GM23338 (cell line): Measurements from ENCODE around the gene UBR2. TPM values are rescaled to one million over a fixed set of nuclear protein-coding genes. Genes with fewer than 3 reads are reported as not detected.

Experiments used
- ATAC-seq: fragments of 200-7000 bp; cut with Tn5 transposase; 3 replicates; pipeline ENCODE4 v1.9.1; 2020
- DNase-seq: peaks from one replicate; pipeline ENCODE4 v3.0.0-alpha.2; 2015; ENCODE audit warnings: low spot score
- H2AFZ ChIP-seq: fragments of 200-600 bp; sonication (generic); 2 replicates; pipeline ENCODE4 v1.8.0; 2016; ENCODE audit warnings: antibody characterized with exemption, mild to moderate bottlenecking, moderate library complexity
- H3F3A ChIP-seq: fragments of 200-600 bp; sonication (generic); replicated peaks from 2 replicates; pipeline ENCODE4 v1.8.0; 2017; ENCODE audit warnings: antibody characterized with exemption, mixed run types, low read depth
- H3K27ac ChIP-seq: fragments of 200-600 bp; sonication (generic); 2 replicates; pipeline ENCODE4 v1.6.1; 2016; ENCODE audit warnings: low read depth
- H3K27me3 ChIP-seq: fragments of 200-600 bp; sonication (generic); 2 replicates; pipeline ENCODE4 v1.8.0; 2016; ENCODE audit warnings: mild to moderate bottlenecking, mixed run types, moderate library complexity; ENCODE audit not compliant: insufficient read depth
- H3K36me3 ChIP-seq: fragments of 200-600 bp; sonication (generic); 2 replicates; pipeline ENCODE4 v1.8.0; 2016; ENCODE audit warnings: mild to moderate bottlenecking; ENCODE audit not compliant: insufficient read depth
- H3K4me1 ChIP-seq: fragments of 200-600 bp; sonication (generic); 2 replicates; pipeline ENCODE4 v1.8.0; 2016; ENCODE audit warnings: mild to moderate bottlenecking, moderate library complexity; ENCODE audit not compliant: insufficient read depth
- H3K4me2 ChIP-seq: fragments of 200-600 bp; sonication (generic); 2 replicates; pipeline ENCODE4 v1.7.1; 2017; ENCODE audit warnings: mixed run types
- H3K4me3 ChIP-seq: fragments of 200-600 bp; sonication (generic); 2 replicates; pipeline ENCODE4 v1.6.1; 2016; ENCODE audit warnings: mixed run types
- H3K79me2 ChIP-seq: fragments of 200-600 bp; sonication (generic); replicated peaks from 2 replicates; pipeline ENCODE4 v1.8.0; 2017; ENCODE audit warnings: mild to moderate bottlenecking; ENCODE audit not compliant: insufficient read depth
- H3K9me2 ChIP-seq: fragments of 200-600 bp; sonication (generic); 2 replicates; pipeline ENCODE4 v1.8.0; 2017; ENCODE audit not compliant: insufficient read depth
- H4K20me1 ChIP-seq: fragments of 200-600 bp; sonication (generic); replicated peaks from 2 replicates; pipeline ENCODE4 v1.8.0; 2017; ENCODE audit warnings: mild to moderate bottlenecking; ENCODE audit not compliant: insufficient read depth
- H3K27ac Mint-ChIP-seq: 2 replicates; pipeline ENCODE4 v1.8.0; 2020; ENCODE audit warnings: inconsistent platforms, mild to moderate bottlenecking, moderate library complexity, mixed read lengths
- H3K27me3 Mint-ChIP-seq: 3 replicates; pipeline ENCODE4 v1.8.0; 2022; ENCODE audit warnings: low read depth, mild to moderate bottlenecking, moderate library complexity, mixed read lengths, inconsistent platforms; ENCODE audit not compliant: insufficient read depth, poor library complexity
- H3K36me3 Mint-ChIP-seq: 3 replicates; pipeline ENCODE4 v1.8.0; 2021; ENCODE audit warnings: low read depth, mild to moderate bottlenecking, inconsistent platforms, moderate library complexity, mixed read lengths
- H3K4me1 Mint-ChIP-seq: 3 replicates; pipeline ENCODE4 v1.8.0; 2020; ENCODE audit warnings: mild to moderate bottlenecking, inconsistent platforms, mixed read lengths
- H3K4me3 Mint-ChIP-seq: 3 replicates; pipeline ENCODE4 v1.8.0; 2021; ENCODE audit warnings: moderate library complexity, mild to moderate bottlenecking, inconsistent platforms, mixed read lengths
- H3K9me3 Mint-ChIP-seq: 3 replicates; pipeline ENCODE4 v1.8.0; 2020; ENCODE audit warnings: moderate library complexity, mild to moderate bottlenecking, inconsistent platforms, mixed read lengths
- CREB1 ChIP-seq: fragments of 250-450 bp; sonication (Bioruptor Pico); IDR thresholded peaks from 2 replicates; pipeline ENCODE4 v1.5.0; 2020; ENCODE audit warnings: low read depth, mild to moderate bottlenecking, moderate library complexity
- CTCF ChIP-seq, 2 experiments: fragments of 200-600 bp in 1 of 2; sonication (generic) in 1 of 2; conservative IDR thresholded peaks; 2 replicates each; pipeline versions ENCODE4 v1.5.1 to v1.6.1; 2016 to 2017; ENCODE audit warnings: antibody characterized with exemption in 2 of 2, low read depth in 2 of 2, mild to moderate bottlenecking in 2 of 2, moderate library complexity in 1 of 2
- ETS1 ChIP-seq: IDR thresholded peaks from 2 replicates; pipeline ENCODE4 v1.6.1; 2016; ENCODE audit warnings: antibody characterized with exemption
- EZH2 ChIP-seq: fragments of 200-600 bp; sonication (generic); IDR thresholded peaks from one replicate; pipeline ENCODE4 v1.8.0; 2017; ENCODE audit warnings: antibody characterized with exemption, mild to moderate bottlenecking, low read depth; ENCODE audit not compliant: unreplicated experiment
- EZH2phosphoT487 ChIP-seq: fragments of 200-600 bp; sonication (generic); IDR thresholded peaks from one replicate; pipeline ENCODE4 v1.8.1; 2018; ENCODE audit warnings: antibody characterized with exemption; ENCODE audit not compliant: unreplicated experiment
- JUNB ChIP-seq: IDR thresholded peaks from one replicate; pipeline ENCODE4 v1.6.1; 2016; ENCODE audit warnings: antibody characterized with exemption; ENCODE audit not compliant: unreplicated experiment
- NANOG ChIP-seq: IDR thresholded peaks from 2 replicates; pipeline ENCODE4 v1.6.1; 2016; ENCODE audit warnings: antibody characterized with exemption, borderline replicate concordance
- POLR2AphosphoS5 ChIP-seq: IDR thresholded peaks from 2 replicates; pipeline ENCODE4 v1.6.1; 2016; ENCODE audit warnings: antibody characterized with exemption, low read depth
- REST ChIP-seq: IDR thresholded peaks from one replicate; pipeline ENCODE4 v1.6.1; 2018; ENCODE audit warnings: antibody characterized with exemption; ENCODE audit not compliant: unreplicated experiment
- STAT1 ChIP-seq: IDR thresholded peaks from one replicate; pipeline ENCODE4 v1.6.1; 2016; ENCODE audit warnings: antibody characterized with exemption; ENCODE audit not compliant: unreplicated experiment
- ZNF114 ChIP-seq: fragments of 250-450 bp; sonication (Bioruptor Pico); IDR thresholded peaks from 2 replicates; pipeline ENCODE4 v1.5.0; 2020; ENCODE audit warnings: mild to moderate bottlenecking, moderate library complexity
- ZNF331 ChIP-seq: fragments of 250-450 bp; sonication (Bioruptor Pico); IDR thresholded peaks from 2 replicates; pipeline ENCODE4 v1.5.0; 2020; ENCODE audit warnings: low read depth, mild to moderate bottlenecking, moderate library complexity
- ZNF462 ChIP-seq: fragments of 250-450 bp; sonication (Bioruptor Pico); IDR thresholded peaks from 2 replicates; pipeline ENCODE4 v1.5.0; 2020; ENCODE audit warnings: mild to moderate bottlenecking, moderate library complexity
- polyA plus RNA-seq: library from polyadenylated mRNA; unstranded; fragments of >200 nt; fragmentation: Nextera tagmentation; extraction: Ambion mirVana; gene quantifications from 2 replicates; pipeline ENCODE4 v1.2.1, GENCODE V29; 2016
- total RNA-seq: library from RNA; depleted of rRNA; stranded (reverse); fragments of >200 nt; shearing (Covaris generic); gene quantifications from 2 replicates; pipeline ENCODE4 v1.2.3, GENCODE V29; 2014

UBR2 gene
- total and polyA plus RNA-seq, 2 experiments from 2014 or later: 6.7 to 21.2 TPM

- Histone ChIP-seq H3K4me2 (no peak overlapping the region), H3K79me2 (no peaks in the 10 kb centered on the region), H4K20me1 (no peaks in the 10 kb centered on the region), H3K27ac (no peak overlapping the region), H2AFZ (no peak overlapping the region), H3K9me2 (no peaks in the 10 kb centered on the region), H3K36me3 (no peaks in the 10 kb centered on the region), H3K4me3 (no peak overlapping the region), H3F3A (no peaks in the 10 kb centered on the region), H3K4me1 (no peaks in the 10 kb centered on the region), H3K27me3 (no peaks in the 10 kb centered on the region)
- no peak for ATAC-seq
- no peak for DNase-seq
- Mint-ChIP-seq H3K4me1 (peaks cover 4% of the 10 kb centered on the region), H3K4me3 (no peak overlapping the region), H3K36me3 (no peaks in the 10 kb centered on the region), H3K9me3 (no peaks in the 10 kb centered on the region), H3K27ac (no peak overlapping the region), H3K27me3 (peaks cover 12% of the 10 kb centered on the region)
- no peak for TF ChIP-seq ZNF114 (CRISPR knock-in tag)
- TF ChIP-seq CTCF (conservative IDR thresholded peaks at IDR 0.05; ENCODE audit: low read depth in 2 of 2): no peak
- TF ChIP-seq NANOG: no peak
- TF ChIP-seq EZH2: no peak
- no peak for TF ChIP-seq STAT1
- TF ChIP-seq CREB1: no peak
- no peak for TF ChIP-seq ZNF331 (CRISPR knock-in tag)
- TF ChIP-seq POLR2AphosphoS5: no peak
- no peak for TF ChIP-seq ZNF462 (CRISPR knock-in tag)
- TF ChIP-seq JUNB: no peak
- TF ChIP-seq ETS1: no peak
- no peak for TF ChIP-seq EZH2phosphoT487
- no peak for TF ChIP-seq REST
Measured at GRCh38 chr6:42727627-42728026, 163.8 kb downstream of the UBR2 start.
